GM18498 (cell line): Measurements from ENCODE around the gene GMCL1.
A peak's percentile ranks its signal among the peaks of the same experiment; 100 is the strongest.
"Not testable (repeated sequence)": the region's sequence is repeated elsewhere in the genome, so short reads cannot be mapped to it uniquely, and the experiment has no call there.

ENCODE experiments used
- ATAC-seq: cut with Tn5 transposase; IDR thresholded peaks from one replicate; pipeline ENCODE4 v1.9.1; 2021; ENCODE audit warnings: mild to moderate bottlenecking, moderate library complexity; ENCODE audit not compliant: unreplicated experiment

GMCL1 gene

DNA sequence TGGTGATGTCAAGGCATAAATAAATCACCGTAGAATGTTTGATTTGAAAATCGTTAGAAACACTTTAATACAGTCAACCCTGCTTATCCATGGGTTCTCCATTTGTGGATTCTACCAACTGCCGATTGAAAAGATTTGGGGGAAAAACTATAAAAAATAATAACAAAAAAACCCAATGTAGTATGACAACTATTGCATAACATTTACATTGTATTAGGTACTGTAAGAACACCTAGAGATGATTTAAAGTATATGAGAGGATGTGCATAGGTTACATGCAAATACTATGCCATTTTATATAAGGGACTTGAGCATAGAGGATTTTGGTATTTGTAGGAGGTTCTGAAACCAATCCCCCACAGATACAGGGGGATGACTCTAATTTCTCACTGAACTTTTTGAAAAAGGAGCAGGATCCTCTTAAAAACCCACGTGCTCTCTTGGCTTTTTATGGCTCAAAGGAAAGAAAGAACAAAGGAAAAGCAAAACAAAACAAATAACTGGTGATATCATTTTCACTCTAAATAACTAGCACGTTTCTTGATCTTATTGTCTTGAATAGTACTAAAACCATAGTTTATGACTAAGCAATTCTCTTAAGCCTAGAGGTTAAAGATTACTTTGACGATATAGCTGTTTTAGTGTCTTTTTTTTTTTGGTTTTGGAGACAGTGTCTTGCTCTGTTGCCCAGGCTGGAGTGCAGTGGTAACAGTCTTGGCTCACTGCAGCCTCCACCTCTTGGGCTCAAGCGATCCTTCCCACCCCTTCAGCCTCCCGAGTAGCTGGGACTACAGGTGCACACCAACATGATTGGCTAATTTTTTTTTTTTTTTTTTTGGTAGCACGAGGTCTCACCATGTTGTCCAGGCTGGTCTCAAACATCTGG lies 17.0 kb downstream of the GMCL1 start:
- ATAC-seq: no peak

DNA sequence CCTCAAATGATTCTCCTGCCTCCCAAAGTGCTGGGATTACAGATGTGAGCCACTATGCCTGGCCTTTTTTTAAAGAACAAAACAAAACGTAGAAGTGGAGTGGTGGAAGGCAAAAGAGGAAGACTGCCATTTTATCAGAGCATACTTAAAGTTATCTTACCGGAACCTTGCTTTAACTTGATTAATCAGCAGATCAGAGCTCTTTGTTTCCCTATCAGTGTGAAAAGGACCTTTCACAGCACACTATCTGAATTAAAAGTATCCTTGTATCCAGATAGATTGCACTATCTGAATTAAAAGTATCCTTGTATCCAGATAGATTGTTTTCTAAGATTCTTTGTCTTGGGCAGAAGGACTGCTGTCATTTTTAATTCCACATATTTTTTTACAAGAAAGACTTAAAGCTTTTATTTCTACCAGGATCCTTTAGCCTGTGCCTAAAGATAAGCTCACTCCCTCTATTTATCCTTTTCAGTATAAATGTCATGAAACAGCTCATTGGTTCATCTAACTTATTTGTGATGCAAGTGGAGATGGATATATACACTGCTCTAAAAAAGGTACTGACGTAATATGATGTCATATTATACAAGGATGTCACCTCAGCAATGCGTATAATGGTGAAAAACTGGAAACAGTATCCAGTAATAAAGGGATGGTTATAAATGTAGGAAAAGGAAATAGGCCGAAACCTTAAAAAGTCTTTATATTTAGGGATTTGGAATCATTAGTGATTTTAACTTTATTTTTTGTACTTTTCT lies 17.8 kb downstream of the GMCL1 start:
- no peak for ATAC-seq

DNA sequence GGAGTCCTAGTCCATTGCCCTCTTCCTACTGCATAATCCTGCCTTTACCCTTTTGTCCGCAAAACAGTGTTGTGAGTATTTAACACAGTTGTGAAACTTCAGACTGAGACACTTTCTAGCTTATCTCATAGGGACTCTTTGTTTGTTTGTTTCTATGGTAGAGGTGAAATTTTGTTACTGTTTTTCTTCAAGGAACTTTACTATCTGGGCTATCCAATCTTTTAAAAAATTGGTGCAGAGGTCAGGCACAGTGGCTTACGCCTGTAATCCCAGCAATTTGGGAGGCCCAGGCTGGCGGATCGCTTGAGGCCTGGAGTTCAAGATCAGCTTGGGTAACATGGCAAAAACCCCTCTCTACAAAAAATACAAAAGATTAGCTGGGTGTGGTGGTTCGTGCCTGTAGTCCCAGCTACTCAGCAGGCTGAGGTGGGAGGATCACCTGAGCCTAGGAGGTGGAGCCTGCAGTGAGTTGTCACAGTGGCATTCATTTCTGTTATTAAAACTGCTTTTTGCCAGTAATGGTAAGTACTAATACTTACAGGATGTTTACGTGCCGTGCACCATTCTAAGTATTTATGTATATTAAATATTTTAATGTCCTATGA lies 18.8 kb downstream of the GMCL1 start:
- ATAC-seq: no peak

DNA sequence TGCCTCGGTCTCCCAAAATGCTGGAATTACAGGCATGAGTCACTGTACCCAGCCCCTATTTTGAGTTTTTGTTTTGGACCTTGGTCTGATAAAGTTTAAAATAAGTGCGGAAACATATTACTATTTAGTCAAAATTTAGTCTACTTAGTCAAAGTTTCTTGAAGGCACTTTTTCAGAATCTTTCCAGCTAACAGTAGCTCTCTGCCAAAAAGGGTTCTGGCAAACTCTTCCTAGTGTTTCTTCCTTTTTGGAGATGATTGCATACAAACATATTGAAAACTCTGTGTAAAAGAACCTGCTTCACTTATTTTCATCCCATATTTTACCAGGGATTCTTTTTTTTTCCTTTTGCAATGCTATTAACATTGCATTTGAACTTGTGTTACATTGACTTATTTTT lies 28.8 kb downstream of the GMCL1 start:
- no peak for ATAC-seq

DNA sequence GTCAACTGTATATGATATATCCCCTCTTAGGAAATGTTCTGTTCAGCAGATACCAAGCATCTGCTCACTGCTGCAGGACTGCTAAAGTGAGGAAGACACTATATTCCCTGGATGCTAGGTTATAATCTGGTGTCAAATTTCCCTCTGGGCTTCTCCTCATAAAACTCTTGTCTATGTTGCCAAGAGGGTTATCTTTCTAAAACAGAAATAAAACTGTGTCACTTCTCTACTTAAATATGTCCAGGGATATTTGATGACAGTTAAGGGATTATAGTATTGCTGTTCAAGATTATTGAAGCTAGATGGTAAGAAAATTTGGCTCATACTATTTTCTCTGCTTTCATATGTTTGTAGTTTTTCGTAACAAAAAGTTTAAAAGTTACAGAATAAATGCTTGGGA lies 33.8 kb downstream of the GMCL1 start:
- ATAC-seq: no peak

DNA sequence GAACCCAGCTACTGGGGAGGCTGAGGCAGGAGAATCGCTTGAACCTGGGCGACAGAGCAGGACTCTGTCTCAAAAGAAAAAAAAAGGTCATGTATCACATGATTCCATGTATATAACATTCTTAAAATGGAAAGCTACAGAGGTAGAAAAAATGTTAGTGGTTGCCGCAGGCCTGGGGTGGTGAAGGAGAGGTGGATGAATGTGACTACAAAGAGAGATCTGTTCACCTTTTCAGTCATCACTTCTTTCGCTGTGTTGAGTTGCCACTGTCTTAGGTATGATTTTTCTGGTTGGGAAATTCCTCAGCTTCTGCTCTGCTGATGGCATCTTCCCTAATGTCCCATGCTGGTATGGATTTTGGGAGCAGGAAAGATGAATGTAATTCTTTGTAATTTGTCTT lies 59.0 kb downstream of the GMCL1 start:
- ATAC-seq: no peak

DNA sequence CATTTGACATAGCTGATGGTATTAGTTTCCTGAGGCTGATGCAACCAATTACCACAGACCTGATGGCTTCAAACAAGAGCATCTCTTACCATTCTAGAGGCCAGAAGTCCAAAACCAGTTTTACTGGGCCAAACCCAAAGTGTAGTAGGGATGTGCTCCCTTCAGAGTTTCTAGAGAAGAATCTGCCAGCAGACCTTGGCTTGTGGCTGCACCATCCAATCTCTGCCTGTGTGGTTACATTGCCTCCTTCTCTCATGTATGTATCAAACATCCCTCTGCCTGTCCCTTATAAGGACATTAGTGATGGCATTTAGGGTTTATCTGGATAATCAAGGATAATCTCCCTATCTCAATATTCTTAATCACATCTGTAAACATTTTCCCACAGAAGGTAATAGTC lies 59.8 kb downstream of the GMCL1 start:
- ATAC-seq: no peak

DNA sequence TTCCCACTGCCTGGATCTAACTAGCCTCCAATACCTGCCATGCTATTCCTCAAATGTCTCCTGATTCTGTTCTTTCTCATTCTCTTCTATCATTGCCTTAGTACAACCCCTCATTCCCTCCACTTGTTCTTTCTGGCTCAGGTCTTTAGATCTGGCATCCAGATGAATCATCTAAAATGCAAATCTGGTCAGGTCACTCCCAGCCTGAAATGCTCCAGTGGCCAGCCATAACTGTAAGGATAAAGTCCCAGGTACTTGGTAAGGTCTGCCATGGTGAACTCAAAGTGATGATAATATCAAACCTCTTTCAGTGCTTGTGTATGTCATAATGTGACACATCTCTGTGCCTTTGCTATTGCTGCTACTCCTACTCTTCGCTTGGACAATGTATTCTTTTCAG lies 61.4 kb downstream of the GMCL1 start:
- ATAC-seq: no peak

DNA sequence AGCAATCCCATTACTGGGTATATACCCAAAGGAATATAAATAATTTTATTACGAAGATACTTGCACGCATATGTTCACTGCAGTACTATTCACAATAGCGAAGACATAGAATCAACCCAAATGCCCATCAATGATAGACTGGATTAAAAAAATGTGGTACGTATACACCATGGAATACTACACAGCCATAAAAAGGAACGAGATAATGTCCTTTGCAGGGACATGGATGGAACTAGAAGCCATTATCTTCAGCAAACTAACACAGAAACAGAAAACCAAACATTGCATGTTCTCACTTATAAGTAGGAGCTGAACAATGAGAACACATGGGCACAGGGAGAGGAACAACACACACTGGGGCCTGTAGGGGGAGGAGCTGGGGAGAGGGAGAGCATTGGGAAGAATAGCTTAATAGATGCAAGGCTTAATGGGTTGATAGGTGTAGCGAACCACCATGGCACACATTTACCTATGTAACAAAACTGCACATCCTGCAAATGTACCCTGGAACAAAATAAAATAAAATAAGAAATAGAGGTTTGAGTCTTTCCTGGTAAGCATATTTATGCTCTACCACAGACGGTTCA lies 63.5 kb downstream of the GMCL1 start:
- not testable (repeated sequence) for ATAC-seq

DNA sequence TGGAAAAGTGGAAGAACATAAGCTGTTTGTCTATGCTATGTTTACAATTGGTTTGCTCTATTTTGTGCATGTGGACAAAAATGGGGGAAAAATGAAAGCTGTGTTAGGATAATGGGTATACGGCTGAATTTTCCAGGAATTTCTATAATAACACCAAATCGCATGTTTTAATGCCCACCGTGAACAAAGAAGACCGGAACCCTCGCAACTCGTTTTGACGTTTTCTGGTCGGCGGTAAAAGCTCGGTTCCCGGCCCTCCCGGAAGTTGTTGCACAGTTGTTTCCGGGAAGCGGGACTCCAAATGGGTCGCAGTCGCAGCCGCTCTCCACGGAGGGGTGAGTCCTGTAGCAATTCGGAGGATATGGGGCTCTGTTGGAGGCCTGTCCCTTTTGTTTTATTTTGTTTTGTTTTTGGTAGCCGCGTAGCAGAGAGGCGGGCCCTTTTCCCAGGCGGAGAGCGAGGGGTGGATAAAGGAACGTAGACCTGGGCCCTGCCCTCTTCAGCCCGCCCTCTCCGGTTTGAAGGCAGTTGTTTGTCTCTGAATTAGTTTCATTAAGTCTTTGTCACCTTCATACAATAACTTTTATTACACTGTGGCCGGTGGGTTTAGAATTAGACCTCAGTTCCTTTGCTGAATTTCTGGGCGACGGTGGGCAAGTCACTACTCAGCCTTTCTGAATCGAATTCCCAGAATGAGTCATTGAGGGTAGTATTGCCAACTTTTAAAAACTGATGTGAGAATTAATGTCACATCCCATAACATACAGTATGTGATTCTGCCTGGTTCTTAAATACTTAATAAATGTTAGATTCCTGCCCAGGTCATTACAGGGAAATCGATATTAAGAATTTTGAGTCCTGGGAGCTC lies 64.5 kb downstream of the GMCL1 start, which contains the start of gene SNRNP27:
Gene SNRNP27 (plus strand): TSS at position 273 of the 868 bp plus-strand sequence. CDS start 29 bp downstream, at position 302.
- ATAC-seq: peak; percentile 79

DNA sequence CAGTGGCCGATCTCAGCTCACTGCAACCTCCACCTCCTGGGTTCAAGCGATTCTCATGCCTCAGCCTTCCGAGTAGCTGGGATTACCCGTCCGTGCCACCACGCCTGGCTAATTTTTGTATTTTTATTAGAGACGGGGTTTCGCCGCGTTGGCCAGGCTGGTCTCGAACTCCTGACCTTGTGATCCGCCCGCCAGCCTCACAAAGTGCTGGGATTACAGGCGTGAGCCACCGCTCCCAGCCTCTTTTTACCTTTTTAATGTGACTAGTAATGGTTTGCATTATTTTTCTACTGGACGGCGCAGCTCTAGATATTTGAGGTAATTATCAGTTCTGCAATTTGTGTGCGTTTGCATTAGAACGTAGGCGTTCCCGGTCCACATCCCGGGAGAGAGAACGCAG lies 65.3 kb downstream of the GMCL1 start:
- ATAC-seq: not testable (repeated sequence)

DNA sequence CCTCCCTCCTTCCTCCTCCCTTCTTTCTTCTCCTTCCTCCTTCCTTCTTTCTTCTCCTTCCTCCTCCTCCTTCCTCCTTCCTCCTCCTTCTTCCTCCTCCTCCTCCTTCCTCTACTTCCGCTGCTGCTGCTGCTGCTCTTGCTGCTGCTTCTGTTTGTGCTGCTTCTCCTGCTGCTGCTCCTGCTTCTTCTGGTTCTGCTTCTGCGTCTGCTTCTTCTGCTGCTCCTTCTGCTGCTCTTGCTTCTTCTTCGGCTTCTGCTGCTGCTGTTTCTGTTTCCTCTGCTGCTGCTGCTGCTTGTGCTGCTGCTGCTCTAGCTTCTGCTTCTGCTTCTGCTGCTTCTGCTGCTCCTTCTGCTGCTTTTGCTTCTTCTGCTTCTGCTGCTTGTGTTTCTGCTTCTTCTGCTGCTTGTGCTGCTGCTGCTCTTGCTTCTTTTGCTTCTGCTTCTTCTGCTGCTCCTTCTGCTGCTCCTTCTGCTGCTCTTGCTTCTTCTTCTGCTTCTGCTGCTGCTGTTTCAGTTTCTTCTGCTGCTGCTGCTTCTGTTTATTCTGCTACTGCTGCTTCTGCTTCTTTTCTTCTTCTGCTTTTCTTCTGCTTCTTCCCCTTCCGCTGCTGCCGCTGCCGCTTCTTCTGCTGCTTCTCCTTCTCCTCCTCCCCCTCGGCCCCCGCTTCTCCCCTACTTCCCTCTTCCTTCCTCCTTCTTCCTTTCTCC lies 72.9 kb downstream of the GMCL1 start:
- ATAC-seq: no peak

DNA sequence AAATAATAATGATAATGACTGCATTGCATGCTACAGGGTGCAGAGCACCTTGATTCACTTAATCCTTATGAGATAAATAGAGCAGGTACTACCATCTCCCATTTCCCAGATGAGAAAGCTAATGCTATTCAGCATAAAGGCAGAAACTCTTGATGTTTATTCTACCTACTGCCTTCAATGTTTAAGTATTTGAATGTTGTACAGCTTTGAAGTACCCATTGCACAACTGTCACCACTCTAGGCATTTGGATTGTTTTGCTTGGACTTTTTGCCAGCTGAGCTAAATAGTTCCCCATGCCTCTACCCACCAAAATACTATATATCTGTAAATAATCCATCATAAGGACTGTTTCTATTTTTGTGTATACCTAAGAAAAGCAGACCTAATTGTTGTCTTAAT lies 77.8 kb downstream of the GMCL1 start:
- ATAC-seq: no peak

DNA sequence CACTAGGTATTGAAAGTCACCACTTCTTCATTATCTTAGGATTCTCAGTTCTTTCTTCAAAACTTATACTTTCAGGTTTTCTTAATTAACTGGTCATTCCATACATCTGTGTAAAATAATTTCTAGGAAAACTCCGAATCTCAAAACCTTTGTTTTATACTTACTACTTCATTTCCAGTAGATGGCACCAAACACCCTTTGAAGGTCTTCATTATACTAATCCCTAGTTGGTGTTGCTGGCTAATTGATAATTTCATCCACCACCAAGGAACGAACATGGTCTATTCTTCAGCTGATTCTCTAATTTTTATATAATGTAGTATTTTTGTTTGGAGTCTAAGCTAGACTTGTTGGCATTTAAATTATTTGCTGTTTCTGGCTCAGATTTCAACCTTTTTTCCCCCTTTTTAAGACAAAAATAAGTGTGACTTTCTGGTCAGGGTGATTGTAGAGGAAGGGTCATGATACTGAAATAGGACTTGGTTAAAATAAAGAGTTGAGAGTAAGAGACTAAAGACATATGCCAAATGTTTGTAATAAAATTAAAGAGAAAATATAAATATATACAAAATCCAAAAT lies 82.6 kb downstream of the GMCL1 start:
- ATAC-seq: no peak

DNA sequence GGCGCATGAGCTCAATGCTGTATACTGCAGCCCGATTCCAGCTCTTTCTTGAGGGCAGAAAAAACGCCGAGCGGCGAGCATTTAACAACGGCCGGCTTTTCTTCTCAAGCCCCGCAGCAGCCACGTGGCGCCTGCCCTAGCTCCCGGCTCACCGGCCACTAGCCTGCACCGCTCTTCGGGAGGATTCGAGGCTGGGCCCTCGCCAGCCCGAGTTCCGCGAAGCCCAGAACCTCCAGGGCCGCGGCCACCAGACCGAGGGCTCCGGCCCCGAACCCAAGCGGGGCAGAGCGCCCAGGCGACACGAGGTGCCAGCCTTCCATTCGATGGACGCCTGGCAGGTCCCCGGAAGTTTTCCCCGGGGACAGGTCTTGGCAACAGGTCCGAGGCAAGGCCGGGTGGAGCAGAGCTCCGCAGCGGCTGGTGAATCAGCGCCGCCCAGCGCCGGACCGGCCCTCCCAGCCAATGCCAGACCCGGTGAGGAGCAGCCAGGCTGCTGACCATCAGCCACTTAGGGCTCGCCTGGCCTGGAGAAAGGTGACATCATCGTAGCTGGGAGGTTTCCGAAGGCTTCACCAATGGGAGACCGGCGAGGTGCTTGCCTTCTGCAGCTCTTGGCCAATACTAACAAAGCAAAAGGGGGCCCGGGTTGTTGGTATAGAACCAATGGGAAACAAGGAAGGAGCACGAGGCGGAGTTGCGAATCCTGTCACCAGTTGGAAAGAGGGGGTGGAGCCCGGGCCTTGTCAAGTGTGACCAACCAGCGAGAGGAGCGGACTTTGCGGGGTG lies 84.9 kb downstream of the GMCL1 start:
- peak; percentile 84 for ATAC-seq

DNA sequence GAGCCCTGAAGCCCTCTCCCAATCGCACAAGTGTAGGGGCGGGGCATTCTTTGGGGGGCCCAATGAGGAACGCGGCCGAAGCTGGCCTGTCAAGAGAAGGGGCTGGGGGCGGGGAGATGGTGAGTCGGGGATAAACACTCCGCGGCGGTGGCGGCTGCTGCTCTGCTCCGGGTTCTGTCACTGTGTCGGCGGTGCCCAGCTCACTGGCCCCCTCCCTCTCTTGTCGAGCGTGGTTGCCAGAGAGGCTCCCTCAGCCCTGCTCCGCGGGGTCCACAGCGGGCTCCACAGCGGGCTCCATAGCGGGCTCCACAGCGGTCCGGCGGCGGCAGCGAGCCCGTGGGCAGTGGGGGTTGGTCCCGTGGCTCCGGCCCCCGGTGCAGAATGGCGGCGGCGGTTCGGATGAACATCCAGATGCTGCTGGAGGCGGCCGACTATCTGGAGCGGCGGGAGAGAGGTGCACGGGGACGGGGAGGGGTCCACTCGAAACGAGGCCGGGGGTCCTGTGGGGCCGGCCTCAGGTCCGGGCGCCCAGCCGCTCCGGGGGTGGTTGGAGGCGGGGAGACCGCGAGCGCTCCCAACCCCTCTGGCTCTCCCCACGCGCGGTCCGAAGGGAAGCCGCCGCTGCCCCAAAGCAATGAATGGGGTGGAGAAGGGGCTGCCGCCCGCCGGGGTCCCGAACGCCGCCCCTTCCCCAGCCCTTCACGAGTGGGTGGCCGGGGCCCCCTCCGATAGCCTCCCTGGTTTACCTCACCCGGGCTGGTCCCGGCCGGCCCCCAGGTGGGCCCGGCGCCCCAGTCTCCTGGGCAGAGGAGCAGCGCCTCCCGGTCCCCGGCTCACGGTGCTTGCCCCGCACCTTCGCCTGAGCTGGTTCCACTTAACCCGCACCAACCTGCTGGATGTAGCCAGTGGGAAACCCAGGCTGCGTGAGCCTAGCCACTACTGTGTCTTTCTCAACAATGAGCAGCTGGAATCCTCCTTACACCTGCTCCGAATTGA lies 85.8 kb downstream of the GMCL1 start, which contains the start of gene MXD1:
Gene MXD1 (plus strand): TSS at position 160 of the 996 bp plus-strand sequence. CDS start 222 bp downstream, at position 382.
- peak; percentile 3 for ATAC-seq

DNA sequence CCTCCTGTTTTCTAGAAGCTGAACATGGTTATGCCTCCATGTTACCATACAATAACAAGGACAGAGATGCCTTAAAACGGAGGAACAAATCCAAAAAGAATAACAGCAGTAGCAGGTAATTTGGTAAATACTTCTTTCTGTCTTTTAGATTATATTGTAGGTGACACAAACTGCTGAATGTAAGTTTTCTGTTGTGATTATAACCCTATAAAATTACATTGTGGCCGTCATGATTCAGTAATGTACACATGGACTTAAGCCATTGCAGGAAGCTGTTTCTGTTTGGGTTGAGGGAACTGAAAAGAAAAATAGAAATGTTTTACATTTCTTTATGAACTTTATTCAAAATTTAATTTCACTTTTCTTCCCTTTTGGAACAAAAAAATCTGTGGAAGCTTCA lies 86.6 kb downstream of the GMCL1 start:
- no peak for ATAC-seq
